SIG-M5 (cell line): Measurements from ENCODE around the gene ADGRB3.
"Not testable (repeated sequence)": the region's sequence is repeated elsewhere in the genome, so short reads cannot be mapped to it uniquely, and the experiment has no call there.

ENCODE experiments used
- DNase-seq: peaks from one replicate; lab custom pipeline; 2025; lab: John Stamatoyannopoulos, UW

The ADGRB3 gene

DNA sequence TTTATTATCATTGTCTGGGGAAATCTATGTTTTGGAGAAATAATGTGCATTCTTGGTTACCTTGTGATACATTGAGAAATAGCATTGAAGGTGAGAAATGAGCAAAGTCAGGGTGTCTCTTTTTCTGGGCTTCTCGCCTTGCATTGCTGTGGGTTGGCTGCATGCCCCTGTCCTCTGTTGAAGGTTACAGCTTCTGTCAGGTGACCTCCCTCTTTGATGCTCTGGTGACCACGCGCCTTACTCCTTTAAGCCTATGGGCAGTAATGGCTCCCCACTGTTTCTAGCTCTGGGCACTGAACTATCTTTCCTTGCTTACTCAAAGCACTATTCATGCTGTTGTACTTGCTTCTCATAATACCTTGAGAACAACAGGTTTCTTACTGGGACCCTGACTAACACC, 14.6 kb downstream of the ADGRB3 start:
- no peak for DNase-seq

- DNase-seq = no peak
Observed at GRCh38 chr6:68650142-68650541, 15.1 kb downstream of the ADGRB3 start.

DNA sequence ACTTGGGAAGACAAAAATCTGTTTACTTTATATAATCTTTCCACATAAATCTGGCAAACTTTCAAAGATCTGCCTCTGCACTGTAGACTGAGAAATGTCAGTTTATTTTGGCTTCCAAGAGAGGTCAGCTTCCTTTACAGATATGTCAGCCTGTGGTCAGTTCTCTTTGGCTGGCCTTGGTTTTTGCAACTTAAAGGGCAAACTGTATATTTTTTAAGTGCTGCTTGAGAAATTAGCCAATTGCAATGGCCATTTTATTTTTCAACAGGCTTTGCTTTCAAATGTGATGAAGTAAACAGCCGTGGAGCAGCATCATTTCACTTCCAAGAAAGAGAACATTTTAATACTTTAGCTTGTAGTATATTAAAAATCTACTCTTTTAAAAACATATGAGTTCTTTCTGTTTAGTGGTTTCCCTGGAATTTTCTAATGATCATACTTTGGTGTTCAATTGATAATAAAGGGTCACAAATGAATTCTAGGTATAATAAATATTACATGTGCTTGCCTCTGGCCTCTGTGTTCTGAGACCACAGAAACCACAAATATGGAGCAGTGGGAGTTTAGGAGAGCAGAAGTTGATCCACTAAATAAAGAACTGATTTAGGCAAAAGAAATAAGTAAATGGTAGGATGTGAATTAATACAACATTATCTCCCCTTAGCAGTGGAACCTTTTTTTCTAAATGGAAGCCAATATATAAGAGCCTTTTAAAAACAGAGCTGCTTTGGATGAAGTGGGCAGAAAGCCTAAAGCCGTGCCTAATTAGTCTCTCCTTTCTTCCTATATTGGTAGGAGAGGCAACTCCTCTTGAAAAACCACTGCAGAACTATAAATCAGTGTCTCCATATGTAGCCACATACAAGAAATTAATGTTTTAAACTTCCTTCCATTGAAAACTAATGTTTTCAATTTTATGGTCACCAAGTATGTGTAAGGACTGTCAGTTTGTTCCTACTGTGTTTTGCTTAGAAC, 16.2 kb downstream of the ADGRB3 start:
- no peak for DNase-seq

- DNase-seq = no peak
Observed at GRCh38 chr6:68652117-68652536, 17.0 kb downstream of the ADGRB3 start.

GRCh38 chr6:68653074-68653705, 18.1 kb downstream of the ADGRB3 start:
- DNase-seq = no peak

- no peak for DNase-seq
Observed at GRCh38 chr6:68653706-68654089, 18.6 kb downstream of the ADGRB3 start.

- DNase-seq = no peak
Observed at GRCh38 chr6:68654134-68654533, 19.1 kb downstream of the ADGRB3 start.

GRCh38 chr6:68655028-68655427, 19.9 kb downstream of the ADGRB3 start:
- no peak for DNase-seq

GRCh38 chr6:68657374-68658139, 22.5 kb downstream of the ADGRB3 start:
- DNase-seq = no peak

GRCh38 chr6:68658338-68658737, 23.3 kb downstream of the ADGRB3 start:
- no peak for DNase-seq

GRCh38 chr6:68673255-68673654, 38.2 kb downstream of the ADGRB3 start:
- no peak for DNase-seq

- no peak for DNase-seq
Observed at GRCh38 chr6:68675548-68675947, 40.5 kb downstream of the ADGRB3 start.

DNA sequence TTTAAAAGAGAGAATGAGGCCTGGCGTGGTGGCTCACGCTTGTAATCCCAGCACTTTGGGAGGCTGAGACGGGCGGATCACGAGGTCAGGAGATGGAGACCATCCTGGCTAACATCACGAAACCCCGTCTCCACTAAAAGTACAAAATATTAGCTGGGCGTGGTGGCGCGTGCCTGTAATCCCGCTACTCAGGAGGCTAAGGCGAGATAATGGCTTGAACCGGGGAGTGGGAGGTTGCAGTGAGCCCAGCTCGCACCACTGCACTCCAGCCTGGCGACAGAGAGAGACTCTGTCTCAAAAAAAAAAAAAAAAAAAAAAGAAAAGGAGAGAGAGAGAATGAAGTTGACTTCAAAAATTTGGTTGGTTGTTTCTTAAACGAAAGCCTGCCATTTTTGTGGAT, 41.0 kb downstream of the ADGRB3 start:
- DNase-seq = not testable (repeated sequence)

GRCh38 chr6:68677058-68677457, 42.0 kb downstream of the ADGRB3 start:
- DNase-seq = no peak

GRCh38 chr6:68679399-68679798, 44.3 kb downstream of the ADGRB3 start:
- no peak for DNase-seq

DNA sequence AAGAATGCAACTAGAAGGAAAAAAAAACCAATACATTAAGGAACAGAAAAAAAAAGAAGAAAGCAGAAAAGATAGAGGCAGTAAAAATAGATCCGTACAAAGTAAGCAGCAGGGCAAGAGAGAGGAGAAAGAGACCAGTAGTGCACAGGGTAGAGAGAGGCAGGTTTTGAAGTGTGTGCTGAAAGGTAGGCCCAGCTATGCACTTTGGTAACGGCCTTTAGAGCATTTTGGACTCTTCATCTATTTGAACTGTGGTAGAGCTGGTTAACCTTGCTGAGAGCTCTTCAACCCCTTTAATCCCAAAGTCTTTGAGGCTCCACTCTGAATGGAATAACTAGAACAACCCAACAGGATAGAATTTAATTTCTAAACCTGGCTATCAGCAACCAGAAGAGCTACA, 45.2 kb downstream of the ADGRB3 start:
- no peak for DNase-seq

DNA sequence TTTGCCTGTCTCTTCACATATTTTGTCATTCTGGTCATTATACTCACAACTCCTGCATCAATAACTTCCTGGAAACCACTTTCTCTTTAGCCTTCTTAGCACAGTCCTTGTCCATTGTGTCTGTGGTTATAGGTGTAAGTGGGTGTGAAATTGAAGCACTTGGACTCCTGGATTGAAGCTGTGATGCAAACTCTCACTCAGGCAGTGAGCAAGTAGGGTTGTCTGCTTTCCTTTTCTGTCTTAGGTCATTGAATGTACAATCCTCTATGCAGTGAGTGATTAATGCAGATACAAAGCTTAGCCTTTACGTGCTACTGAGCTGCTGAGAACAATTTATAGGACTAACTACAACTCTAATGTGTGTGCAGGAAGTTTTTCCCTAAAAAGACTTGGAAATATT, 54.8 kb downstream of the ADGRB3 start:
- DNase-seq = no peak

DNA sequence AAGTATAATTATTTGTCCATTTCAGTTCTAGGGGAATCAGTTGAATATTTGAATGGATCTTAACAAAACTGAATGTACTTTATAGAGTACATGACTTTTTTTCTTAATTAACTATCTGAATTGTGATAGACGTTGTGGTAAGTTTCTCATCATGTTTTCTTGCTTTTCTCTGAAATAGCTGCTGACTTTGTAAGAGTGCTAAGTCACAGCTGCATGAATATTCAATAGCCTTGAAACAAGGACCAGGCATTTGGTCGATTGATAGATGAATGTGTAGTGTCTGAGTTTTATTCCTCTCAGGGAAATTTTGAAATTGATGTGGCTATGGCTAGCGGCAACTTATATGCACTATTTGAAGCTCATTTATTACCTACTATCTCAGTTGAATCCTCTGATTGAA, 56.0 kb downstream of the ADGRB3 start:
- no peak for DNase-seq

- DNase-seq = no peak
Observed at GRCh38 chr6:68693271-68693670, 58.2 kb downstream of the ADGRB3 start.

GRCh38 chr6:68695403-68695802, 60.3 kb downstream of the ADGRB3 start:
- DNase-seq = no peak

DNA sequence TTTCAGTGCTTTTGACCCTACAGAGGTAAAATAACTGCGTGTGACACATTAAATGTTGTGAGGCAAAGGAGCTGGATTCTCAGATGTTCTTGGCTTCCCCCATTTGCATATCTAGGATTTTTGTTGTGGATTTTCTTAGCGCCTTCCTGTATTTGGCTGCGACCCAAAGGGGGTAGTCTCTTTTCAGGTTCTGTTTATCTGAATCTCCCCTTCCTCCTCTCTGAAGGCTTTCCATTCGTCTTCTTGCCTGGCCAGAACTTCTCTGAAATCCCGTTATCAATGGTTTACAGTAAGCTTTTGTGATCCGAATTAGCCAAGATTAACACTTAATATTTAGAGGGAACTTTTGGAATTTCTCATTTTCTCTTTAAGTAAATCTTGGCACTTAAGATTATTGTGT, 60.8 kb downstream of the ADGRB3 start:
- DNase-seq = no peak

DNA sequence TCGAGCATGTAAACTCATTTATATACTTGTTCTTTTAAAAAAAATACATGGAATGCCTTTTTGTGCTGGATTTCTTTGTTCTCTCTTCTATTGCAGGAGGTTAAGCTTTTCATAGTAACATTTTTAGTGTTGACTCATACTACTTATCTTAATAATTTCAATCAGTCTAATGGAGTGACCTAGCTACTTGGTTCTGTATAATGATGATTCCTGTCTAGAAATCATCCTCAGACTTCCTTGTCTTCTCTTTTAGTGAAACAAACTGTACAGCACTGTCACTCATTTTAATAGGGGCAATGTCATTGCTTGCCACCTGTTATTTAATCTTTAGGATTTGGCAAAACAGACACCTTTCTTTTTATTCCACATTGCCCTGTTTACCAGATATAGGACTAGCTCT, 62.3 kb downstream of the ADGRB3 start:
- no peak for DNase-seq

DNA sequence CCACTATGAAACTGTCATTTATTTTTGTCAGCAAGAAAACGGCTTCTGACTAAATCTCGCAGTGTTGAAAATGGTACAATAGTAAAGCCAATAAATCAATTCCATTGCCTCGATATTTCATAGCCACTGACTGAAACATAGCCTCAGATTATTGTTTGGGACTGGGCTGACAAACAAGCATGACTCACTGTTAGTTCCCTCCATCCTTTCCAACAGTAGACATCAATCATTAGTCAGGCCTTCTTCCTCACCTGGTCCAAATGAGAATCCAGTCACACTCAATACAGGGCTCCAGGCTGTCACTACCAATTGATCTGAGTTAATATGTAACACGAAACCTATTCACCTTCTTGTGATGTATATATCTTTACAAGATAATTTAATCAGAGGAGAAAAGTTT, 66.1 kb downstream of the ADGRB3 start:
- no peak for DNase-seq
